Stimulated activated CD8-positive, alpha-beta memory T cell treated with anti-CD3 and anti-CD28 coated beads, Interleukin-7, amount 100 ng/mL, for 24 hours (primary cell): ENCODE measurements around the gene AOPEP.
A peak's percentile ranks its signal among the peaks of the same experiment; 100 is the strongest.

Experiments
- DNase-seq: peaks from one replicate; pipeline ENCODE4 v3.0.0-alpha.2; 2020; ENCODE audit warnings: low read depth

Gene AOPEP

GRCh38 chr9:95116002-95116807, 389.7 kb downstream of the AOPEP start:
- DNase-seq: no peak

GRCh38 chr9:95116808-95117204, 390.3 kb downstream of the AOPEP start:
- DNase-seq: no peak

- DNase-seq: no peak
These were observed 392.1 kb downstream of the AOPEP start for GRCh38 chr9:95118596-95118995.

- DNase-seq: no peak
These were observed 394.4 kb downstream of the AOPEP start for GRCh38 chr9:95120781-95121370.

GRCh38 chr9:95124582-95125367, 398.3 kb downstream of the AOPEP start:
- DNase-seq: no peak

GRCh38 chr9:95125652-95126051, 399.2 kb downstream of the AOPEP start:
- no peak for DNase-seq

GRCh38 chr9:95126739-95127138, 400.2 kb downstream of the AOPEP start:
- no peak for DNase-seq

- DNase-seq: peak; percentile 54
These were observed 401.0 kb downstream of the AOPEP start for GRCh38 chr9:95127249-95128176.

GRCh38 chr9:95128177-95128524, 401.7 kb downstream of the AOPEP start:
- no peak for DNase-seq

GRCh38 chr9:95129476-95130291, 403.2 kb downstream of the AOPEP start:
- DNase-seq: no peak

GRCh38 chr9:95130484-95130883, 404.0 kb downstream of the AOPEP start:
- DNase-seq: no peak

- DNase-seq: no peak
These were observed 404.8 kb downstream of the AOPEP start for GRCh38 chr9:95131023-95131943.

- no peak for DNase-seq
These were observed 406.1 kb downstream of the AOPEP start for GRCh38 chr9:95132366-95133324.

GRCh38 chr9:95133325-95133705, 406.8 kb downstream of the AOPEP start:
- no peak for DNase-seq

GRCh38 chr9:95134457-95134881, 408.0 kb downstream of the AOPEP start:
- DNase-seq: no peak

- DNase-seq: no peak
These were observed 409.3 kb downstream of the AOPEP start for GRCh38 chr9:95135756-95136155.
